Mucosa of stomach (tissue), 1 donor: ENCODE results near the gene KRTAP3-1.
"Not testable (repeated sequence)": the region's sequence is repeated elsewhere in the genome, so short reads cannot be mapped to it uniquely, and the experiment has no call there.

Experiments
- H3K27me3 ChIP-seq: one replicate; pipeline ENCODE4 v1.7.0; 2013; ENCODE audit warnings: mild to moderate bottlenecking, low read length; ENCODE audit not compliant: control insufficient read depth, insufficient read depth
- H3K36me3 ChIP-seq: one replicate; pipeline ENCODE4 v1.7.0; 2013; ENCODE audit warnings: low read length; ENCODE audit not compliant: control insufficient read depth, insufficient read depth
- H3K4me1 ChIP-seq: one replicate; pipeline ENCODE4 v1.7.0; 2013; ENCODE audit warnings: mild to moderate bottlenecking, low read length; ENCODE audit not compliant: control insufficient read depth, insufficient read depth
- H3K4me3 ChIP-seq: one replicate; pipeline ENCODE4 v1.7.0; 2013; ENCODE audit warnings: low read length
- H3K9ac ChIP-seq: one replicate; pipeline ENCODE4 v1.7.0; 2013; ENCODE audit warnings: mild to moderate bottlenecking, low read length, moderate library complexity
- H3K9me3 ChIP-seq: one replicate; pipeline ENCODE4 v1.7.0; 2013; ENCODE audit warnings: mild to moderate bottlenecking, low read length, moderate library complexity; ENCODE audit not compliant: control insufficient read depth
- donor health status: Pancreatic carcinoma.

Gene KRTAP3-1

DNA sequence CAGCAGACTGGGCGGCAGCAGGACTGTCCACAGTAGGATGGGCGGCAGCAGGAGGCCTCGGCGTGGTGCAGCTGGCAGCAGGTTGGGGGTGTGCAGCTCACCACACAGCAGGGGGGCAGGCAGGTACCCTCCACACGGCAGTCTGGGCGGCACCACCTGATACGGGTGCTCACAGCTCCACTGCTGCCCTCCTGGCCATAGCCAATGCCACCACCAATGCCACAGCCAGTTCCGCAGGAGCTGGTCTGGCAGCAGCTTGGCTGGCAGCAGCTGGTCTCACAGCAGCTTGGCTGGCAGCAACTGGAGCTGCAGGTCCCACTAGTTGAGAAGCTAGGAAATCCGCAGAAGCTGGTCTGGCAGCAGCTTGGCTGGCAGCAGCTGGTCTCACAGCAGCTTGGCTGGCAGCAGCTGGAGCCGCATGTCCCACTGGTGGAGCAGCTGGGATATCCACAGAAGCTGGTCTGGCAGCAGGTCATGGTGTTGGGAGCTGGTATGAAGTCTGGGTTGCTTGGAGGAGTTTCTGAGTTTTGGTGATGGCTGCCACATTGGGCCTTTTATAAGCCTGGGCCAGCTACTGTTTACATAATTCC lies 25.5 kb upstream of the KRTAP3-1 start, which contains the start of gene KRTAP1-3:
Gene KRTAP1-3 (minus strand): TSS at position 529 of the 590 bp plus-strand sequence. CDS start 53 bp downstream, at position 476.
- not testable (repeated sequence) for H3K4me3 ChIP-seq, H3K9me3 ChIP-seq, H3K4me1 ChIP-seq, H3K27me3 ChIP-seq, H3K36me3 ChIP-seq, H3K9ac ChIP-seq

DNA sequence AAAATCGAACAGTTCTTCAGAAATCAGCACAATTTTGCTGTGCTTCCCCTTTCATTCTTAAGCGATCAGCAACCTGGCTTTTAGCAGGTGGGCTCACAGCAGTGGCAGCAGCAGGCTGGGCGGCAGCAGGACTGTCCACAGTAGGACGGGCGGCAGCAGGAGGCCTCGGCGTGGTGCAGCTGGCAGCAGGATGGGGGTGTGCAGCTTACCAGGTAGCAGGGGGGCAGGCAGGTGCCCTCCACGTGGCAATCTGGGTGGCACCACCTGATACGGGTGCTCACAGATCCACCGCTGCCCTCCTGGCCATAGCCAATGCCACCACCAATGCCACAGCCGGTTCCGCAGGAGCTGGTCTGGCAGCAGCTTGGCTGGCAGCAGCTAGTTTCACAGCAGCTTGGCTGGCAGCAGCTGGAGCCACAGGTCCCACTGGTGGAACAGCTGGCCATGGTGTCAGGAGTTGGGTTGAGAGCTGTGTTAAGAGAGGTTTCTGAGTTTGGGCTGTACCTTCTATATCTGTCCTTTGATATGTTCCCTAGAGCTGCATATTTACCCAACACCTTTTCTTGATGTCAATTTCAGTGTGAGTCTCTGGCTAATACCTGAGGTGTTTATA lies 20.8 kb upstream of the KRTAP3-1 start, which contains the start of gene KRTAP1-4:
Gene KRTAP1-4 (minus strand): TSS at position 563 of the 613 bp plus-strand sequence. CDS start 117 bp downstream, at position 446.
- Histone ChIP-seq H3K36me3 (no peaks in the 10 kb centered on the region), H3K9me3 (no peaks in the 10 kb centered on the region), H3K4me1 (no peaks in the 10 kb centered on the region), H3K27me3 (no peaks in the 10 kb centered on the region), H3K9ac (no peak within 1 kb of the TSS), H3K4me3 (no peak within 1 kb of the TSS)

DNA sequence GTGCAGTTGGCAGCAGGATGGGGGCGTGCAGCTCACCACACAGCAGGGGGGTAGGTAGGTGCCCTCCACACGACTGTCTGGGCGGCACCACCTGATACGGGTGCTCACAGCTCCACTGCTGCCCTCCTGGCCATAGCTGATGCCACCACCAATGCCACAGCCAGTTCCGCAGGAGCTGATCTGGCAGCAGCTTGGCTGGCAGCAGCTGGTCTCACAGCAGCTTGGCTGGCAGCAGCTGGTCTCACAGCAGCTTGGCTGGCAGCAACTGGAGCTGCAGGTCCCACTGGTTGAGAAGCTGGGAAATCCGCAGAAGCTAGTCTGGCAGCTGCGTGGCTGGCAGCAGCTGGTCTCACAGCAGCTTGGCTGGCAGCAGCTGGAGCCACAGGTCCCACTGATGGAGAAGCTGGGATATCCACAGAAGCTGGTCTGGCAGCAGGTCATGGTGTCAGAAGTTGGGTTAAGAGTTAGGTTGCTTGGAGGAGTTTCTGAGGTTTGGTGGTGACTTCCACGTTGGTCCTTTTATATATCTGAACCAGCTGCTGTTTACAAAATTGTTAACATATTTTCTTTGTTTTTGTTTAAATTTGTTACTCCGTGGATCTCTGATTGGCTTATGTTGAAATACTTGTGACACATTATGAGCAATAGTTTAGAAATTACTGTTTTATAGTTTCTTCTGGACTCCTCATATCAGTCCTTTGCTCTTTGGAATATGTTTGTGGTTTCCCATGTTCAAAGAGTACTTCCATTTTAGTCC lies 18.0 kb upstream of the KRTAP3-1 start, which contains the start of gene KRTAP1-5:
Gene KRTAP1-5 (minus strand): TSS at position 494 of the 757 bp plus-strand sequence. CDS start 53 bp downstream, at position 441.
- no peaks in the 10 kb centered on the region for H3K9me3 ChIP-seq
- no peak within 1 kb of the TSS for H3K4me3 ChIP-seq
- H3K27me3 ChIP-seq, result no peaks in the 10 kb centered on the region
- no peaks in the 10 kb centered on the region for H3K36me3 ChIP-seq
- H3K4me1 ChIP-seq, result no peaks in the 10 kb centered on the region
- no peak within 1 kb of the TSS for H3K9ac ChIP-seq

DNA sequence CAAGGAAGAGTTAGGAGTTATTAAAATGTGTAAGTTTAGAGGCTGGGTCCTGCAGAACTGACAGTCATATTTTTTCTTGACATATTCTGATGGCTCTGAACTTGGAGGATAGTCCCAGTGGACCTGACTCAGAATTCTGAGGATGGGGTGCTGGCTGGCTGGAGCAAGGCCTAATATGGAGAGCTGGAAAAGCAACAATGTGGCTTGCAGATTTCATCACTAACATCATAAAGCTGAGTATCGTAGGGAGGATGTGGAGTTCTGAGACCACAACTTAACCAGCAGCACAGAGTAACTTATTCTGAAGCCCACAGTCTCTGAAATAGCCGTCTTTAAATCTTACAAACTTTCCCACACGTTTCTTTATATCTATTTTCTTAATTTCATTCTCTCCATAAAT lies 15.8 kb upstream of the KRTAP3-1 start:
- H3K4me3 ChIP-seq, result no peak overlapping the region
- H3K9me3 ChIP-seq, result no peaks in the 10 kb centered on the region
- no peaks in the 10 kb centered on the region for H3K27me3 ChIP-seq
- H3K4me1 ChIP-seq, result no peaks in the 10 kb centered on the region
- H3K36me3 ChIP-seq, result no peaks in the 10 kb centered on the region
- no peak overlapping the region for H3K9ac ChIP-seq

- no peaks in the 10 kb centered on the region for H3K27me3 ChIP-seq
- no peaks in the 10 kb centered on the region for H3K4me1 ChIP-seq
- no peaks in the 10 kb centered on the region for H3K36me3 ChIP-seq
- no peak overlapping the region for H3K9ac ChIP-seq
- H3K9me3 ChIP-seq, result no peaks in the 10 kb centered on the region
- no peak overlapping the region for H3K4me3 ChIP-seq
These were observed 11.4 kb upstream of the KRTAP3-1 start for GRCh38 chr17:41020336-41020735.

DNA sequence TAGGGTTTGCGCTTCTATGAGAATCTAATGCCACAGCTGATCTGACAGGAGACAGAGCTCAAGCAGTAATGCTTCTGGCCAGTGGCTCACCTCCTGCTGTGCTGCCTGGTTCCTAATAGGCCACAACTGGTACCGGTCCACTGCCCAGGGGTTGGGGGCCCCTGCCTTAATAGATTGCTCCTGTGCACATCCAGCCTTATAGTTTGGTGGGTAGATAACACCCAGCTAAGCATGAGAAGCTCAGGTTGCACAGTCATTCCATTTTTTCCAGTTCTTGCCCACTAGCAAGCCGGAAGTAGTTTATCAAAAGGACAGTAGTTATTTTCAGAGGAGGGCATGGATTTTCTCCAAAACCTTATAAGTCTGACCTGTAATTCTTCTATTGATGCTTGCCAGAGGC lies 10.5 kb upstream of the KRTAP3-1 start:
- Histone ChIP-seq H3K9ac (no peak overlapping the region), H3K4me1 (no peaks in the 10 kb centered on the region), H3K27me3 (no peaks in the 10 kb centered on the region), H3K9me3 (no peaks in the 10 kb centered on the region), H3K4me3 (no peak overlapping the region), H3K36me3 (no peaks in the 10 kb centered on the region)

GRCh38 chr17:41018541-41018940 lies 9.6 kb upstream of the KRTAP3-1 start:
- H3K36me3 ChIP-seq, result no peaks in the 10 kb centered on the region
- no peaks in the 10 kb centered on the region for H3K9me3 ChIP-seq
- H3K9ac ChIP-seq, result no peak overlapping the region
- no peak overlapping the region for H3K4me3 ChIP-seq
- H3K4me1 ChIP-seq, result no peaks in the 10 kb centered on the region
- no peaks in the 10 kb centered on the region for H3K27me3 ChIP-seq

GRCh38 chr17:41016578-41017215 lies 7.8 kb upstream of the KRTAP3-1 start:
- no peak overlapping the region for H3K9ac ChIP-seq
- H3K27me3 ChIP-seq, result no peaks in the 10 kb centered on the region
- no peak overlapping the region for H3K4me3 ChIP-seq
- H3K36me3 ChIP-seq, result no peaks in the 10 kb centered on the region
- H3K9me3 ChIP-seq, result no peaks in the 10 kb centered on the region
- no peaks in the 10 kb centered on the region for H3K4me1 ChIP-seq

GRCh38 chr17:41015454-41015853 lies 6.5 kb upstream of the KRTAP3-1 start:
- Histone ChIP-seq H3K4me1 (no peaks in the 10 kb centered on the region), H3K9me3 (no peaks in the 10 kb centered on the region), H3K36me3 (no peaks in the 10 kb centered on the region), H3K9ac (no peak overlapping the region), H3K4me3 (no peak overlapping the region), H3K27me3 (no peaks in the 10 kb centered on the region)

DNA sequence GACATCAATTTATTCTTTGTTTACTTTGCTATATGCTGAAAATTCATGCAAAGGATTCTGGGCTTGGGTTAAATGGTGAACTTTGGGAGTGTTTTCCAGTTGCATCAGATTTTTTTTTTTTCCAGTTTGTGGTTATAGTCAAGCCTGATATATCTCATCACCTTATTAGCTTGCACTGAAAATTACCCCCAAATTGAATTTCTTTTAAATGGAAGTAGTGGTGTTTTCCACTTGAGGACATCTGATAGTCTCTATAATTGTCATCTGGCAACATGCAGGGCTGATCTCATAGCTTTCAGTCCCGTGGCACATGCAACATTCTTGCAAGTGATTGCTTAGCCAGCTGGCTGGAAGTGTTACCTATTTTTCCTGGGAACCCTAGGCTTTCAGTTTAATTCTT lies 4.7 kb upstream of the KRTAP3-1 start:
- no peaks in the 10 kb centered on the region for H3K4me1 ChIP-seq
- H3K9me3 ChIP-seq, result no peaks in the 10 kb centered on the region
- H3K27me3 ChIP-seq, result no peaks in the 10 kb centered on the region
- no peak overlapping the region for H3K9ac ChIP-seq
- no peaks in the 10 kb centered on the region for H3K36me3 ChIP-seq
- H3K4me3 ChIP-seq, result no peak overlapping the region

DNA sequence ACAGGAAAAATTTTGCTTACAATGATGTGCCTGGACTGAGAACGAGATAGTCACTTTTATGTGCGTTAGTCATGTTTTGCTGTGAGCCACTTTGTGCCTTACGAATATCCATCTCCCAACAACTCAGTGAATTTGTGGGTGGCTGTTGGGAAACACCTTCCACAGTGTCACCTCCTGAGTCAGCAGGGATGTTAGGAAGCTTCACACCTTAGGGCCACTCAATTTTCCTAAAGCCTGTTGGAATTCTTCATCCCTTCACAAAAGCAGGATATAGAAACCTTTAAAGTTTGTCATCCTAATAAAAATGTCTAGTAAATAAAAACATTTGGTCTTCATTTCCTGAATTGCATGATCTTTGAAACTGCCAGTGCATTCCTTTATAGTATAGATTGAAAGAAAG lies 4.3 kb upstream of the KRTAP3-1 start:
- Histone ChIP-seq H3K4me3 (no peak overlapping the region), H3K9me3 (no peaks in the 10 kb centered on the region), H3K9ac (no peak overlapping the region), H3K4me1 (no peaks in the 10 kb centered on the region), H3K36me3 (no peaks in the 10 kb centered on the region), H3K27me3 (no peaks in the 10 kb centered on the region)
